Activated CD4-positive, alpha-beta T cell treated with anti-CD3 and anti-CD28 coated beads for 36 hours (primary cell): Measurements from ENCODE around the gene FBXO2. TPM values are rescaled to one million over a fixed set of nuclear protein-coding genes. Genes with fewer than 3 reads are reported as not detected.

ENCODE experiments used
- ATAC-seq: fragments of 200-7000 bp; cut with Tn5 transposase; one replicate; pipeline ENCODE4 v1.10.0; 2021; ENCODE audit warnings: mild to moderate bottlenecking, moderate library complexity
- CTCF ChIA-PET: fragments of 350-600 bp; sonication (Branson Sonifier 250); formaldehyde crosslinking; loops from one replicate; lab custom pipeline; 2021; ENCODE audit warnings: antibody characterized with exemption; lab: Charles Lee
- POLR2A ChIA-PET: fragments of 350-600 bp; sonication (Branson Sonifier 250); formaldehyde crosslinking; loops from one replicate; lab custom pipeline; 2021; ENCODE audit warnings: antibody characterized with exemption, inconsistent platforms; lab: Charles Lee
- DNase-seq: peaks from one replicate; pipeline ENCODE4 v3.0.0-alpha.2; 2020
- H3K27ac Mint-ChIP-seq: one replicate; pipeline ENCODE4 v1.8.0; 2021; ENCODE audit warnings: mixed read lengths
- H3K27me3 Mint-ChIP-seq: one replicate; pipeline ENCODE4 v1.8.0; 2021; ENCODE audit warnings: mixed read lengths
- H3K36me3 Mint-ChIP-seq: one replicate; pipeline ENCODE4 v1.8.0; 2021; ENCODE audit warnings: low read depth, mixed read lengths
- H3K4me1 Mint-ChIP-seq: one replicate; pipeline ENCODE4 v1.8.0; 2021; ENCODE audit warnings: mixed read lengths
- H3K4me3 Mint-ChIP-seq: one replicate; pipeline ENCODE4 v1.8.0; 2021; ENCODE audit warnings: mild to moderate bottlenecking, moderate library complexity, mixed read lengths
- H3K9me3 Mint-ChIP-seq: one replicate; pipeline ENCODE4 v1.8.0; 2021; ENCODE audit warnings: low read depth, mixed read lengths
- intact Hi-C, 2 experiments: fragments of 100-400 bp; cut with DNase I in 1 of 2; cut with micrococcal nuclease in 1 of 2; formaldehyde crosslinking; loops; one replicate each; pipeline versions ENCODE4 v1.14.2 to v1.15.1; 2022 to 2024; cut with DNase I, micrococcal nuclease
- total RNA-seq, 2 experiments: library from RNA; stranded (reverse); gene quantifications; one replicate each; pipeline ENCODE4 v1.2.3, GENCODE V29; 2021

Gene FBXO2
- 1 to 10 TPM; 1.6 to 2.1 TPM for total RNA-seq

- Mint-ChIP-seq H3K36me3 (peaks cover 7% of the 10 kb centered on the region), H3K9me3 (no peaks in the 10 kb centered on the region), H3K27me3 (no peaks in the 10 kb centered on the region), H3K4me3 (peak within 1 kb of the TSS; percentile 73), H3K27ac (no peak within 1 kb of the TSS), H3K4me1 (peaks cover 25% of the 10 kb centered on the region)
- ChIA-PET POLR2A (interaction anchor here (0.6 kb wide), 1 partner anchor 253 kb away, joined by 3 read pairs; no protein-coding TSS in a partner anchor), CTCF (interaction anchor here (0.6 to 5.1 kb wide), 4 partner anchors 10 to 95 kb away, joined by 3 to 34 read pairs (median 10); partner anchors contain the start of gene FBXO6)
- DNase-seq (peak; percentile 85), ATAC-seq (peak; percentile 82)
- intact Hi-C loops = loop anchor here in 1 of 2 experiments (1.0 to 5.0 kb wide), 10 partner anchors 10 to 557 kb away; partner anchors contain the start of genes AGTRAP, EXOSC10, FBXO6 and KIAA2013
These were observed at the start of gene FBXO2, which contains the start of gene FBXO44 for GRCh38 chr1:11654137-11654938. Gene FBXO2, minus strand, starts transcription at chr1:11654429. Its CDS starts 89 bp downstream, at chr1:11654340. Gene FBXO44, plus strand, starts transcription at chr1:11654877. Its CDS starts 959 bp downstream, at chr1:11655836.

- Mint-ChIP-seq H3K4me3 (no peak overlapping the region), H3K27ac (no peak overlapping the region), H3K9me3 (no peaks in the 10 kb centered on the region), H3K4me1 (no peaks in the 10 kb centered on the region), H3K27me3 (peaks cover 9% of the 10 kb centered on the region), H3K36me3 (no peaks in the 10 kb centered on the region)
- no peak for ATAC-seq
- intact Hi-C loops = no loop called here
- ChIA-PET POLR2A (no interaction called here), CTCF (no interaction called here)
- DNase-seq = no peak
These were observed 49.3 kb upstream of the FBXO2 start for GRCh38 chr1:11703357-11704193.

GRCh38 chr1:11701981-11702803 lies 48.0 kb upstream of the FBXO2 start:
- H3K9me3 Mint-ChIP-seq = no peaks in the 10 kb centered on the region
- H3K27me3 Mint-ChIP-seq = peaks cover 9% of the 10 kb centered on the region
- ATAC-seq (no peak), DNase-seq (no peak)
- ChIA-PET POLR2A (no interaction called here), CTCF (interaction anchor here (0.6 kb wide), 1 partner anchor 510 kb away, joined by 3 read pairs; no protein-coding TSS in a partner anchor)
- peaks cover 7% of the 10 kb centered on the region for H3K4me1 Mint-ChIP-seq
- H3K4me3 Mint-ChIP-seq = no peak overlapping the region
- intact Hi-C loops = no loop called here
- no peaks in the 10 kb centered on the region for H3K36me3 Mint-ChIP-seq
- no peak overlapping the region for H3K27ac Mint-ChIP-seq

- ATAC-seq (no peak), DNase-seq (no peak)
- no peak overlapping the region for H3K4me3 Mint-ChIP-seq
- peaks cover 7% of the 10 kb centered on the region for H3K4me1 Mint-ChIP-seq
- H3K27me3 Mint-ChIP-seq = peaks cover 9% of the 10 kb centered on the region
- intact Hi-C loops = no loop called here
- no peaks in the 10 kb centered on the region for H3K36me3 Mint-ChIP-seq
- ChIA-PET POLR2A (no interaction called here), CTCF (interaction anchor here (0.6 to 1.7 kb wide), 3 partner anchors 9 to 510 kb away, joined by 3 to 5 read pairs (median 4); no protein-coding TSS in a partner anchor)
- H3K27ac Mint-ChIP-seq = no peak overlapping the region
- no peaks in the 10 kb centered on the region for H3K9me3 Mint-ChIP-seq
These were observed 47.3 kb upstream of the FBXO2 start for GRCh38 chr1:11701551-11701961.

GRCh38 chr1:11700601-11701467 lies 46.6 kb upstream of the FBXO2 start:
- intact Hi-C loops = no loop called here
- Mint-ChIP-seq H3K36me3 (no peaks in the 10 kb centered on the region), H3K4me1 (peaks cover 7% of the 10 kb centered on the region), H3K9me3 (no peaks in the 10 kb centered on the region), H3K27me3 (peaks cover 9% of the 10 kb centered on the region), H3K27ac (no peak overlapping the region), H3K4me3 (no peak overlapping the region)
- ATAC-seq (no peak), DNase-seq (no peak)
- ChIA-PET POLR2A (no interaction called here), CTCF (interaction anchor here (0.7 to 1.7 kb wide), 3 partner anchors 10 to 404 kb away, joined by 3 to 5 read pairs (median 4); no protein-coding TSS in a partner anchor)

GRCh38 chr1:11697893-11698210 lies 43.6 kb upstream of the FBXO2 start:
- DNase-seq = no peak
- CTCF ChIA-PET = interaction anchor here (0.6 to 1.7 kb wide), 3 partner anchors 11 to 357 kb away, joined by 3 to 6 read pairs (median 4); no protein-coding TSS in a partner anchor
- POLR2A ChIA-PET = no interaction called here
- Mint-ChIP-seq H3K9me3 (no peaks in the 10 kb centered on the region), H3K4me3 (no peak overlapping the region), H3K27ac (no peak overlapping the region), H3K36me3 (no peaks in the 10 kb centered on the region), H3K4me1 (peaks cover 15% of the 10 kb centered on the region), H3K27me3 (peaks cover 11% of the 10 kb centered on the region)
- intact Hi-C loops = no loop called here
- no peak for ATAC-seq

GRCh38 chr1:11697188-11697892 lies 43.1 kb upstream of the FBXO2 start:
- ATAC-seq = no peak
- H3K27me3 Mint-ChIP-seq = peaks cover 15% of the 10 kb centered on the region
- intact Hi-C loops = no loop called here
- no peak overlapping the region for H3K4me3 Mint-ChIP-seq
- DNase-seq = no peak
- CTCF ChIA-PET = interaction anchor here (0.6 to 1.7 kb wide), 3 partner anchors 10 to 357 kb away, joined by 3 to 6 read pairs (median 4); no protein-coding TSS in a partner anchor
- peaks cover 20% of the 10 kb centered on the region for H3K4me1 Mint-ChIP-seq
- no peak overlapping the region for H3K27ac Mint-ChIP-seq
- POLR2A ChIA-PET = no interaction called here
- H3K36me3 Mint-ChIP-seq = no peaks in the 10 kb centered on the region
- H3K9me3 Mint-ChIP-seq = no peaks in the 10 kb centered on the region

- no peaks in the 10 kb centered on the region for H3K36me3 Mint-ChIP-seq
- peaks cover 24% of the 10 kb centered on the region for H3K4me1 Mint-ChIP-seq
- POLR2A ChIA-PET = interaction anchor here (0.8 kb wide), 1 partner anchor 31 kb away, joined by 4 read pairs; no protein-coding TSS in a partner anchor
These were observed 41.6 kb upstream of the FBXO2 start for GRCh38 chr1:11695861-11696260.

GRCh38 chr1:11693917-11694316 lies 39.7 kb upstream of the FBXO2 start:
- no peak overlapping the region for H3K27ac Mint-ChIP-seq
- ATAC-seq (no peak), DNase-seq (no peak)
- intact Hi-C loops = no loop called here
- CTCF ChIA-PET = no interaction called here
- H3K27me3 Mint-ChIP-seq = peaks cover 29% of the 10 kb centered on the region
- H3K4me3 Mint-ChIP-seq = no peak overlapping the region
- POLR2A ChIA-PET = no interaction called here
- no peaks in the 10 kb centered on the region for H3K9me3 Mint-ChIP-seq
- H3K4me1 Mint-ChIP-seq = peaks cover 31% of the 10 kb centered on the region
- H3K36me3 Mint-ChIP-seq = no peaks in the 10 kb centered on the region

More at GRCh38 chr1:11695861-11696260, 41.6 kb upstream of the FBXO2 start:
- Mint-ChIP-seq H3K27me3 (peaks cover 16% of the 10 kb centered on the region), H3K9me3 (no peaks in the 10 kb centered on the region), H3K4me3 (no peak overlapping the region), H3K27ac (no peak overlapping the region)
- intact Hi-C loops = no loop called here
- CTCF ChIA-PET = no interaction called here
- DNase-seq = no peak
- ATAC-seq = no peak
